Body of pancreas (tissue), 4 donors: ENCODE data around the gene NHERF1. TPM values are rescaled to one million over a fixed set of nuclear protein-coding genes. Genes with fewer than 3 reads are reported as not detected.
A peak's percentile ranks its signal among the peaks of the same experiment; 100 is the strongest.

Experiments
- ATAC-seq: fragments of 150-250 bp; one replicate; pipeline ENCODE4 v1.9.1; 2016
- DNase-seq, 4 donors: peaks; one replicate each; pipeline ENCODE4 v3.0.0-alpha.2; 2019
- H3K27ac ChIP-seq, 4 donors: fragments of 200-600 bp; sonication (generic); 1 replicate in 3 of 4; 2 replicates in 1 of 4; pipeline versions ENCODE4 v1.5.1 to v1.6.1; 2016 to 2019; ENCODE audit warnings: mild to moderate bottlenecking in 1 of 4, mixed read lengths in 1 of 4, moderate library complexity in 1 of 4
- H3K27me3 ChIP-seq, 2 donors: fragments of 200-600 bp; sonication (generic); one replicate each; pipeline ENCODE4 v1.6.0; 2016; ENCODE audit warnings: mild to moderate bottlenecking in 1 of 2
- H3K36me3 ChIP-seq, 2 donors: fragments of 200-600 bp; sonication (generic); replicated peaks in 1 of 2; 2 replicates each; pipeline ENCODE4 v1.5.1; 2016; ENCODE audit warnings: low read depth in 2 of 2; ENCODE audit not compliant: insufficient read depth in 1 of 2
- H3K4me1 ChIP-seq: fragments of 200-600 bp; sonication (generic); one replicate; pipeline ENCODE4 v1.6.0; 2016
- H3K4me3 ChIP-seq, 2 donors: fragments of 200-600 bp; sonication (generic); 1 replicate in 1 of 2; 2 replicates in 1 of 2; pipeline ENCODE4 v1.5.1; 2016 to 2019
- H3K9me3 ChIP-seq, 3 donors: fragments of 200-600 bp; sonication (generic); 1 replicate in 2 of 3; 2 replicates in 1 of 3; pipeline ENCODE4 v1.5.1; 2016
- CTCF ChIP-seq, 7 experiments: fragments of 450-650 bp in 4 of 7; fragments of 200-600 bp in 3 of 7; sonication (generic) in 3 of 7; IDR thresholded peaks; one replicate each; pipeline ENCODE4 v1.5.1; 2016 to 2019; ENCODE audit warnings: antibody characterized with exemption in 7 of 7
- POLR2A ChIP-seq, 3 donors: fragments of 450-650 bp; IDR thresholded peaks; one replicate each; pipeline ENCODE4 v1.6.1; 2016; ENCODE audit warnings: antibody characterized with exemption in 3 of 3, mild to moderate bottlenecking in 2 of 3
- WGBS, 2 donors: methylation state at CpG; one replicate each; pipeline ENCODE4 v1.1.5; 2017; 5-methylcytosine and 5-hydroxymethylcytosine counted together
- intact Hi-C: fragments of 100-400 bp; cut with DNase I; formaldehyde crosslinking; loops from one replicate; pipeline ENCODE4 v1.15.1; 2023
- total RNA-seq, 2 donors: library from RNA; depleted of rRNA; stranded (reverse); fragments of >200 nt; gene quantifications; one replicate each; pipeline ENCODE4 v1.1.0, GENCODE V29; 2016

Gene NHERF1
- total RNA-seq, 2 donors from 2014 or later, result 56.6 to 64.9 TPM

- Histone ChIP-seq H3K36me3 (no peaks in the 10 kb centered on the region), H3K4me3 (no peak overlapping the region), H3K9me3 (no peaks in the 10 kb centered on the region), H3K27me3 (no peaks in the 10 kb centered on the region), H3K4me1 (no peaks in the 10 kb centered on the region), H3K27ac (no peak overlapping the region)
- 40 to 45% methylated on average over 12 of the region's 12 CpGs for WGBS, 2 donors
- TF ChIP-seq POLR2A (IDR thresholded peaks at IDR 0.05) (no peak), CTCF (IDR thresholded peaks at IDR 0.05) (no peak)
- ATAC-seq (no peak), DNase-seq (no peak)
- intact Hi-C loops, result no loop called here
Observed at GRCh38 chr17:74711058-74711824, 37.2 kb upstream of the NHERF1 start.

GRCh38 chr17:74712301-74712700, 36.1 kb upstream of the NHERF1 start:
- Histone ChIP-seq H3K4me1 (no peaks in the 10 kb centered on the region), H3K27ac (peak overlapping the region in 1 of 4 donors; percentile 47)
- WGBS, 2 donors, result 48 to 59% methylated on average over 7 of the region's 7 CpGs

GRCh38 chr17:74712756-74713155, 35.7 kb upstream of the NHERF1 start, which contains the start of gene CD300LF:
TSS of gene CD300LF (minus strand) at chr17:74712923. CDS start at chr17:74712866, 57 bp downstream.
- Histone ChIP-seq H3K27me3 (no peaks in the 10 kb centered on the region), H3K9me3 (no peaks in the 10 kb centered on the region), H3K27ac (peak within 1 kb of the TSS in 1 of 4 donors; percentile 47), H3K36me3 (no peaks in the 10 kb centered on the region), H3K4me1 (no peaks in the 10 kb centered on the region), H3K4me3 (no peak within 1 kb of the TSS)
- DNase-seq, result peak in 2 of 4 donors; percentile 14 to 51
- no peak for TF ChIP-seq POLR2A (IDR thresholded peaks at IDR 0.05)
- TF ChIP-seq CTCF (IDR thresholded peaks at IDR 0.05), result no peak
- no peak for ATAC-seq
- intact Hi-C loops, result no loop called here
- 55 to 67% methylated on average over 5 to 8 of the region's 8 CpGs for WGBS, 2 donors

More at GRCh38 chr17:74712301-74712700, 36.1 kb upstream of the NHERF1 start:
- no peaks in the 10 kb centered on the region for H3K27me3 ChIP-seq
- no peak for DNase-seq
- H3K4me3 ChIP-seq, result no peak overlapping the region
- intact Hi-C loops, result no loop called here
- TF ChIP-seq CTCF (IDR thresholded peaks at IDR 0.05) (no peak), POLR2A (IDR thresholded peaks at IDR 0.05) (no peak)
- no peak for ATAC-seq
- H3K9me3 ChIP-seq, result no peaks in the 10 kb centered on the region
- no peaks in the 10 kb centered on the region for H3K36me3 ChIP-seq

- Histone ChIP-seq H3K4me1 (no peaks in the 10 kb centered on the region), H3K27ac (peak overlapping the region in 1 of 4 donors; percentile 47), H3K4me3 (no peak overlapping the region), H3K36me3 (no peaks in the 10 kb centered on the region), H3K9me3 (no peaks in the 10 kb centered on the region), H3K27me3 (no peaks in the 10 kb centered on the region)
- intact Hi-C loops, result no loop called here
- 75 to 82% methylated on average over 9 to 11 of the region's 12 CpGs for WGBS, 2 donors
- ATAC-seq (no peak), DNase-seq (peak in 1 of 4 donors; percentile 27)
- TF ChIP-seq POLR2A (IDR thresholded peaks at IDR 0.05), result no peak
- no peak for TF ChIP-seq CTCF (IDR thresholded peaks at IDR 0.05)
Observed at GRCh38 chr17:74713171-74713755, 35.2 kb upstream of the NHERF1 start.
